Testis (tissue), 2 donors: Measurements from ENCODE around the gene TOX2.

Experiments used
- POLR2A ChIP-seq: fragments of 450-650 bp; IDR thresholded peaks from one replicate; pipeline ENCODE4 v1.6.1; 2017; ENCODE audit warnings: antibody characterized with exemption, mild to moderate bottlenecking, moderate library complexity
- TF ChIP-seq, protein P1 (sequence below), 3 experiments: fragments of 450-650 bp in 2 of 3; fragments of 200-600 bp in 1 of 3; sonication (generic) in 1 of 3; IDR thresholded peaks; one replicate each; pipeline ENCODE4 v1.5.1; 2016 to 2019; ENCODE audit warnings: antibody characterized with exemption in 3 of 3, mild to moderate bottlenecking in 2 of 3, moderate library complexity in 1 of 3

DNA sequence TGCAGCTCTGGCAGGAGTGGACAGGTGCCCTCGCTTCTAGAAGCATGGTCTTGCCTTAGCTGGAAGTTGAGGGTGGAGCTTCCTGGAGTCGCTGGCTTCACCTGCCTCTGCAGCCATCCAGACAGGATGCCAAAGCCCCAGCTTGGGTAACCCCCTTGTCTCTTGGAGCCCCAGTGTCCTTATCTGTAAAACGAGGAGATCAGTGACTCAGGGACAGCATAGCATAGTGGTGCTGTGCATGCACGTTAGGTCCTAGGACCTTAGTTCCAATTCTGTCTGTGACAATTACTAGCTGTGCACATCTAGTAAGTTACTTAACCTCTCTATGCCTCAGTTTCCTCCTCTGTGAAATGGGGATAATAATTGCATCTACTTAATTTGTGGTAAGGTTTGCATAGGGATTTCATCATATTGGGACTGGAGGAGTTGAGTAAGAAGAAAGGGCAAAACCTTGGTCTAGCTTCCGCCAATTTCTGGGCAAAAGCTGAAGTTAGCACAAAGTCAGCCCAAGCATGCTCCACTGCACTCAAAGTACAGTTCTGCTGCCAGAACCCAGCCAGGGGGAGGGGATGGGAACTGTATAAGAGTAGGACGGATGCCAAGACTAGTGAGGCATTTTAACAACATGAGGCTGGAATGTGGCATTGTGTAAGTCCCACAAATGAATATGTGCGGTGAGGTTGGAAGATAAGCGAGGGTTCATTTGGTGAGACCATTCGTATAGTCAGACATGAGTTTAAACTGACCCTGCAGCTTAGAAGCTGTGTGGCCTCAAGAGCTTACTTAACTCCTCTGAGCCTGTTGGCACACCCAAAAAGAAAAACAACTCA, 24.5 kb downstream of the TOX2 start:
- TF ChIP-seq POLR2A, result no peak
- TF ChIP-seq, protein P1, sequence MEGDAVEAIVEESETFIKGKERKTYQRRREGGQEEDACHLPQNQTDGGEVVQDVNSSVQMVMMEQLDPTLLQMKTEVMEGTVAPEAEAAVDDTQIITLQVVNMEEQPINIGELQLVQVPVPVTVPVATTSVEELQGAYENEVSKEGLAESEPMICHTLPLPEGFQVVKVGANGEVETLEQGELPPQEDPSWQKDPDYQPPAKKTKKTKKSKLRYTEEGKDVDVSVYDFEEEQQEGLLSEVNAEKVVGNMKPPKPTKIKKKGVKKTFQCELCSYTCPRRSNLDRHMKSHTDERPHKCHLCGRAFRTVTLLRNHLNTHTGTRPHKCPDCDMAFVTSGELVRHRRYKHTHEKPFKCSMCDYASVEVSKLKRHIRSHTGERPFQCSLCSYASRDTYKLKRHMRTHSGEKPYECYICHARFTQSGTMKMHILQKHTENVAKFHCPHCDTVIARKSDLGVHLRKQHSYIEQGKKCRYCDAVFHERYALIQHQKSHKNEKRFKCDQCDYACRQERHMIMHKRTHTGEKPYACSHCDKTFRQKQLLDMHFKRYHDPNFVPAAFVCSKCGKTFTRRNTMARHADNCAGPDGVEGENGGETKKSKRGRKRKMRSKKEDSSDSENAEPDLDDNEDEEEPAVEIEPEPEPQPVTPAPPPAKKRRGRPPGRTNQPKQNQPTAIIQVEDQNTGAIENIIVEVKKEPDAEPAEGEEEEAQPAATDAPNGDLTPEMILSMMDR (IDR thresholded peaks at IDR 0.05), result no peak
